Keratinocyte (primary cell): ENCODE results near the gene ZNF804B. TPM values are rescaled to one million over a fixed set of nuclear protein-coding genes. Genes with fewer than 3 reads are reported as not detected.

Source experiments
- DNase-seq: peaks from one replicate; pipeline ENCODE4 v3.0.0-alpha.2; 2011; ENCODE audit warnings: low read depth, missing footprints, low spot score
- FAIRE-seq: peaks from 2 replicates; lab custom pipeline; 2011; peaks lifted over from hg19 to GRCh38; lab: Jason Lieb, UNC
- H2AFZ ChIP-seq: 2 replicates; pipeline ENCODE4 v1.6.0; 2012; ENCODE audit warnings: low read length, control low read depth, inconsistent platforms; ENCODE audit not compliant: control insufficient read depth
- H3K27ac ChIP-seq: 2 replicates; pipeline ENCODE4 v1.5.1; 2011; ENCODE audit warnings: low read length; ENCODE audit not compliant: control insufficient read depth, insufficient read depth
- H3K27me3 ChIP-seq: 3 replicates; pipeline ENCODE4 v1.6.0; 2011; ENCODE audit warnings: low read length; ENCODE audit not compliant: control insufficient read depth, insufficient read depth; ENCODE audit errors: extremely low read depth
- H3K36me3 ChIP-seq, 2 experiments: 2 replicates in 1 of 2; 3 replicates in 1 of 2; pipeline ENCODE4 v1.5.1; 2011; ENCODE audit warnings: low read length in 2 of 2, mild to moderate bottlenecking in 1 of 2; ENCODE audit not compliant: control insufficient read depth in 2 of 2, insufficient read depth in 2 of 2; ENCODE audit errors: extremely low read depth in 1 of 2
- H3K4me1 ChIP-seq: 3 replicates; pipeline ENCODE4 v1.5.1; 2011; ENCODE audit warnings: low read length; ENCODE audit not compliant: control insufficient read depth, insufficient read depth; ENCODE audit errors: extremely low read depth
- H3K4me2 ChIP-seq: 3 replicates; pipeline ENCODE4 v1.6.0; 2011; ENCODE audit warnings: low read depth, low read length; ENCODE audit not compliant: control insufficient read depth, insufficient read depth; ENCODE audit errors: extremely low read depth
- H3K4me3 ChIP-seq, 3 experiments: fragments of 200-600 bp in 1 of 3; sonication (generic) in 1 of 3; 2 replicates in 2 of 3; 3 replicates in 1 of 3; pipeline ENCODE4 v1.5.1; 2011 to 2016; ENCODE audit warnings: low read length in 3 of 3, mild to moderate bottlenecking in 3 of 3, control low read depth in 2 of 3, inconsistent platforms in 1 of 3, low read depth in 1 of 3, mixed read lengths in 1 of 3, mixed run types in 1 of 3, moderate library complexity in 1 of 3; ENCODE audit not compliant: control insufficient read depth in 2 of 3, insufficient read depth in 2 of 3; ENCODE audit errors: extremely low read depth in 1 of 3
- H3K79me2 ChIP-seq: 2 replicates; pipeline ENCODE4 v1.6.0; 2012; ENCODE audit warnings: low read length; ENCODE audit not compliant: control insufficient read depth, insufficient read depth
- H3K9ac ChIP-seq: 3 replicates; pipeline ENCODE4 v1.6.0; 2011; ENCODE audit warnings: low read length; ENCODE audit not compliant: control insufficient read depth, insufficient read depth; ENCODE audit errors: extremely low read depth
- H3K9me1 ChIP-seq: 3 replicates; pipeline ENCODE4 v1.6.0; 2011; ENCODE audit warnings: low read length; ENCODE audit not compliant: control insufficient read depth, insufficient read depth; ENCODE audit errors: extremely low read depth
- H3K9me3 ChIP-seq: 2 replicates; pipeline ENCODE4 v1.5.1; 2012; ENCODE audit warnings: low read depth, low read length; ENCODE audit not compliant: control insufficient read depth
- H4K20me1 ChIP-seq: 3 replicates; pipeline ENCODE4 v1.6.0; 2011; ENCODE audit warnings: low read length; ENCODE audit not compliant: control insufficient read depth, insufficient read depth; ENCODE audit errors: extremely low read depth
- CTCF ChIP-seq, 3 experiments: IDR thresholded peaks in 1 of 3; conservative IDR thresholded peaks in 1 of 3; optimal IDR thresholded peaks in 1 of 3; 2 replicates in 2 of 3; 3 replicates in 1 of 3; pipeline versions ENCODE3 to v1.5.1; 2011; ENCODE audit warnings: low read length in 3 of 3, mild to moderate bottlenecking in 3 of 3, moderate library complexity in 2 of 3, control low read depth in 1 of 3, inconsistent platforms in 1 of 3; ENCODE audit not compliant: insufficient read depth in 2 of 3; ENCODE audit errors: extremely low read depth in 1 of 3
- EZH2 ChIP-seq: IDR thresholded peaks from one replicate; pipeline ENCODE4 v1.6.1; 2012; ENCODE audit warnings: inconsistent platforms, mild to moderate bottlenecking, low read length, moderate library complexity
- dilution Hi-C: fragments of 300-500 bp; cut with MboI; formaldehyde crosslinking; loops from one replicate; pipeline ENCODE4 v1.7.0; 2020; ENCODE audit warnings: low sequenced_read_pairs; ENCODE audit not compliant: extremely low pct_ligation_motif_present
- polyA plus RNA-seq, 5 experiments: library from polyadenylated mRNA; depleted of rRNA in 3 of 5; stranded (reverse) in 3 of 5; stranded (forward) in 1 of 5; unstranded in 1 of 5; fragments of >200 nt; gene quantifications; 1 replicate in 1 of 5; 2 replicates in 3 of 5; 3 replicates in 1 of 5; pipeline versions ENCODE4 v1.2.1 to v1.2.3, GENCODE V29; 2011 to 2012; ENCODE audit warnings: missing spikeins in 2 of 5, low read depth in 1 of 5, low replicate concordance in 1 of 5

Gene ZNF804B
- polyA plus RNA-seq, 1 donor (not counting 4 experiments of a cell fraction or from before 2014, with no cell fraction given) = not detected

DNA sequence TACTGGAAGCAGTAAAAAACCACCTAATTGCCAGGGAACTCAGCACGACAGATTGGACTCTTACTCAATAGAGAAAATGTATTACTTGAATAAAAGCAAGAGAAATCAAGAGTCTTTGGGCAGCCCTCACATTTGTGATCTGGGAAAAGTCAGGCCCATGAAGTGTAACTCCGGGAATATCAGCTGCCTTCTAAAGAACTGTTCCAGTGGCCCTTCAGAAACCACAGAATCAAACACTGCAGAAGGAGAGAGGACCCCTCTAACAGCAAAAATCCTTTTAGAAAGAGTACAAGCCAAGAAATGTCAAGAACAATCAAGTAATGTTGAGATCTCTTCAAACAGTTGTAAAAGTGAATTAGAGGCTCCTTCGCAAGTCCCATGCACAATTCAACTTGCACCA is 576.0 kb downstream of the ZNF804B start:
- Histone ChIP-seq H3K4me3 (no peak overlapping the region), H3K36me3 (no peaks in the 10 kb centered on the region), H2AFZ (no peak overlapping the region), H3K27me3 (no peaks in the 10 kb centered on the region), H3K4me2 (no peak overlapping the region), H3K9ac (no peak overlapping the region), H4K20me1 (no peaks in the 10 kb centered on the region), H3K4me1 (no peaks in the 10 kb centered on the region), H3K27ac (no peak overlapping the region), H3K9me1 (no peaks in the 10 kb centered on the region), H3K79me2 (no peaks in the 10 kb centered on the region), H3K9me3 (no peaks in the 10 kb centered on the region)
- TF ChIP-seq CTCF (optimal IDR thresholded peaks at IDR 0.05 in 1 of 3, IDR thresholded peaks at IDR 0.05 in 1 of 3, conservative IDR thresholded peaks at IDR 0.05 in 1 of 3; ENCODE audit: extremely low read depth in 1 of 3, insufficient read depth in 2 of 3, low read length in 3 of 3) (no peak), EZH2 (no peak)
- DNase-seq (no peak), FAIRE-seq (no peak)
- dilution Hi-C loops = no loop called here

DNA sequence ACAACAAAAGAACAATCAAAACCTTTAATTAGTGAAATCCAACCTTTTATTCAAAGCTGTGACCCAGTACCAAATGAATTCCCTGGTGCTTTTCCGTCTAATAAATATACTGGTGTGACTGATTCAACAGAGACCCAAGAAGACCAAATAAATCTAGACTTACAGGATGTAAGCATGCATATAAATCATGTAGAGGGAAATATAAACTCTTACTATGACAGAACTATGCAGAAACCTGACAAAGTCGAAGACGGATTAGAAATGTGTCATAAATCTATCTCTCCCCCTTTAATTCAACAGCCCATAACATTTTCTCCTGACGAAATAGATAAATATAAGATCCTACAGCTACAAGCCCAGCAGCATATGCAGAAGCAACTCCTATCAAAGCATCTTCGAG is 576.6 kb downstream of the ZNF804B start:
- Histone ChIP-seq H3K9me3 (no peaks in the 10 kb centered on the region), H3K27ac (no peak overlapping the region), H2AFZ (no peak overlapping the region), H3K79me2 (no peaks in the 10 kb centered on the region), H3K4me1 (no peaks in the 10 kb centered on the region), H3K27me3 (no peaks in the 10 kb centered on the region), H3K4me2 (no peak overlapping the region), H3K9ac (no peak overlapping the region), H4K20me1 (no peaks in the 10 kb centered on the region), H3K9me1 (no peaks in the 10 kb centered on the region), H3K36me3 (no peaks in the 10 kb centered on the region), H3K4me3 (no peak overlapping the region)
- dilution Hi-C loops = no loop called here
- TF ChIP-seq CTCF (optimal IDR thresholded peaks at IDR 0.05 in 1 of 3, IDR thresholded peaks at IDR 0.05 in 1 of 3, conservative IDR thresholded peaks at IDR 0.05 in 1 of 3; ENCODE audit: extremely low read depth in 1 of 3, insufficient read depth in 2 of 3, low read length in 3 of 3) = no peak
- TF ChIP-seq EZH2 = no peak
- DNase-seq (no peak), FAIRE-seq (no peak)
